Measurements from ENCODE around the gene NET1. TPM values are rescaled to one million over a fixed set of nuclear protein-coding genes. Genes with fewer than 3 reads are reported as not detected.

The NET1 gene
- total RNA-seq, 2 experiments from 2014 or later, result 25.3 to 25.6 TPM

GRCh38 chr10:5481121-5481520 is 68.8 kb downstream of the NET1 start:
- H3K27me3 Mint-ChIP-seq, result peaks cover 1% of the 10 kb centered on the region
- no peak for DNase-seq
- no peaks in the 10 kb centered on the region for H3K4me1 Mint-ChIP-seq (ENCODE audit: low read depth)
- no peaks in the 10 kb centered on the region for H3K9me3 Mint-ChIP-seq
- H3K36me3 Mint-ChIP-seq, result no peaks in the 10 kb centered on the region
- intact Hi-C loops (cut with micrococcal nuclease), result no loop called here
- POLR2A ChIA-PET, result no interaction called here
- CTCF ChIA-PET, result no interaction called here
- H3K27ac Mint-ChIP-seq, result no peak overlapping the region
- H3K4me3 Mint-ChIP-seq, result no peak overlapping the region

- CTCF ChIA-PET, result no interaction called here
These were observed 69.7 kb downstream of the NET1 start for GRCh38 chr10:5482016-5482415.

GRCh38 chr10:5484205-5484604 is 71.8 kb downstream of the NET1 start:
- ChIA-PET CTCF (interaction anchor here (1.8 kb wide), 1 partner anchor 139 kb away, joined by 6 read pairs; no protein-coding TSS in a partner anchor), POLR2A (no interaction called here)
- H3K36me3 Mint-ChIP-seq, result no peaks in the 10 kb centered on the region
- peaks cover 1% of the 10 kb centered on the region for H3K27me3 Mint-ChIP-seq
- no peak overlapping the region for H3K27ac Mint-ChIP-seq
- intact Hi-C loops (cut with micrococcal nuclease), result no loop called here
- no peaks in the 10 kb centered on the region for H3K9me3 Mint-ChIP-seq
- DNase-seq, result no peak
- H3K4me1 Mint-ChIP-seq (ENCODE audit: low read depth), result no peaks in the 10 kb centered on the region
- no peak overlapping the region for H3K4me3 Mint-ChIP-seq

More at GRCh38 chr10:5482016-5482415, 69.7 kb downstream of the NET1 start:
- no peak for DNase-seq
- H3K27ac Mint-ChIP-seq, result no peak overlapping the region
- H3K36me3 Mint-ChIP-seq, result no peaks in the 10 kb centered on the region
- intact Hi-C loops (cut with micrococcal nuclease), result no loop called here
- peaks cover 1% of the 10 kb centered on the region for H3K27me3 Mint-ChIP-seq
- POLR2A ChIA-PET, result no interaction called here
- H3K4me3 Mint-ChIP-seq, result no peak overlapping the region
- H3K9me3 Mint-ChIP-seq, result no peaks in the 10 kb centered on the region
- no peaks in the 10 kb centered on the region for H3K4me1 Mint-ChIP-seq (ENCODE audit: low read depth)

GRCh38 chr10:5485290-5485689 is 72.9 kb downstream of the NET1 start:
- H3K36me3 Mint-ChIP-seq, result no peaks in the 10 kb centered on the region
- intact Hi-C loops (cut with micrococcal nuclease), result no loop called here
- ChIA-PET CTCF (interaction anchor here (1.0 to 1.8 kb wide), 2 partner anchors 43 to 138 kb away, joined by 3 to 6 read pairs; no protein-coding TSS in a partner anchor), POLR2A (no interaction called here)
- H3K4me1 Mint-ChIP-seq (ENCODE audit: low read depth), result no peaks in the 10 kb centered on the region
- no peak overlapping the region for H3K27ac Mint-ChIP-seq
- H3K9me3 Mint-ChIP-seq, result no peaks in the 10 kb centered on the region
- H3K27me3 Mint-ChIP-seq, result peaks cover 1% of the 10 kb centered on the region
- no peak overlapping the region for H3K4me3 Mint-ChIP-seq
- DNase-seq, result no peak

GRCh38 chr10:5485948-5486852 is 73.8 kb downstream of the NET1 start:
- no peak overlapping the region for H3K27ac Mint-ChIP-seq

GRCh38 chr10:5486853-5487235 is 74.5 kb downstream of the NET1 start:
- DNase-seq, result no peak
- ChIA-PET CTCF (no interaction called here), POLR2A (no interaction called here)
- Mint-ChIP-seq H3K4me3 (no peak overlapping the region), H3K27ac (no peak overlapping the region), H3K4me1 (ENCODE audit: low read depth) (no peaks in the 10 kb centered on the region), H3K36me3 (no peaks in the 10 kb centered on the region), H3K27me3 (peaks cover 1% of the 10 kb centered on the region), H3K9me3 (peaks cover under 1% of the 10 kb centered on the region)
- intact Hi-C loops (cut with micrococcal nuclease), result no loop called here

More at GRCh38 chr10:5485948-5486852, 73.8 kb downstream of the NET1 start:
- Mint-ChIP-seq H3K4me1 (ENCODE audit: low read depth) (no peaks in the 10 kb centered on the region), H3K36me3 (no peaks in the 10 kb centered on the region), H3K9me3 (no peaks in the 10 kb centered on the region), H3K27me3 (peaks cover 1% of the 10 kb centered on the region), H3K4me3 (no peak overlapping the region)
- no peak for DNase-seq
- POLR2A ChIA-PET, result no interaction called here
- CTCF ChIA-PET, result interaction anchor here (1.0 kb wide), 1 partner anchor 44 kb away, joined by 3 read pairs; no protein-coding TSS in a partner anchor
- intact Hi-C loops (cut with micrococcal nuclease), result no loop called here

- Mint-ChIP-seq H3K4me1 (ENCODE audit: low read depth) (no peaks in the 10 kb centered on the region), H3K4me3 (no peak overlapping the region), H3K27ac (no peak overlapping the region), H3K27me3 (peaks cover 1% of the 10 kb centered on the region), H3K9me3 (peaks cover 12% of the 10 kb centered on the region), H3K36me3 (peaks cover 6% of the 10 kb centered on the region)
- ChIA-PET POLR2A (no interaction called here), CTCF (no interaction called here)
- DNase-seq, result no peak
- intact Hi-C loops (cut with micrococcal nuclease), result no loop called here
These were observed 76.2 kb downstream of the NET1 start for GRCh38 chr10:5488272-5489161.

- peaks cover 12% of the 10 kb centered on the region for H3K9me3 Mint-ChIP-seq
- intact Hi-C loops (cut with micrococcal nuclease), result no loop called here
- peaks cover 6% of the 10 kb centered on the region for H3K36me3 Mint-ChIP-seq
- peaks cover 1% of the 10 kb centered on the region for H3K27me3 Mint-ChIP-seq
- CTCF ChIA-PET, result interaction anchor here (1.6 kb wide), 1 partner anchor 133 kb away, joined by 7 read pairs; no protein-coding TSS in a partner anchor
- no peaks in the 10 kb centered on the region for H3K4me1 Mint-ChIP-seq (ENCODE audit: low read depth)
- no peak overlapping the region for H3K4me3 Mint-ChIP-seq
- POLR2A ChIA-PET, result no interaction called here
- no peak for DNase-seq
- H3K27ac Mint-ChIP-seq, result no peak overlapping the region
These were observed 77.7 kb downstream of the NET1 start for GRCh38 chr10:5490032-5490431.

- intact Hi-C loops (cut with micrococcal nuclease), result no loop called here
- CTCF ChIA-PET, result interaction anchor here (1.6 kb wide), 1 partner anchor 132 kb away, joined by 7 read pairs; no protein-coding TSS in a partner anchor
These were observed 78.5 kb downstream of the NET1 start for GRCh38 chr10:5490698-5491464.

GRCh38 chr10:5491477-5491876 is 79.1 kb downstream of the NET1 start:
- Mint-ChIP-seq H3K27ac (no peak overlapping the region), H3K9me3 (peaks cover 12% of the 10 kb centered on the region), H3K4me3 (no peak overlapping the region), H3K36me3 (peaks cover 6% of the 10 kb centered on the region), H3K27me3 (no peaks in the 10 kb centered on the region), H3K4me1 (ENCODE audit: low read depth) (no peaks in the 10 kb centered on the region)
- no peak for DNase-seq
- intact Hi-C loops (cut with micrococcal nuclease), result no loop called here
- ChIA-PET POLR2A (no interaction called here), CTCF (interaction anchor here (1.6 kb wide), 1 partner anchor 132 kb away, joined by 7 read pairs; no protein-coding TSS in a partner anchor)

More at GRCh38 chr10:5490698-5491464, 78.5 kb downstream of the NET1 start:
- Mint-ChIP-seq H3K36me3 (peaks cover 6% of the 10 kb centered on the region), H3K9me3 (peaks cover 12% of the 10 kb centered on the region), H3K27me3 (no peaks in the 10 kb centered on the region), H3K4me3 (no peak overlapping the region), H3K4me1 (ENCODE audit: low read depth) (no peaks in the 10 kb centered on the region), H3K27ac (no peak overlapping the region)
- POLR2A ChIA-PET, result no interaction called here
- DNase-seq, result no peak

- Mint-ChIP-seq H3K27me3 (no peaks in the 10 kb centered on the region), H3K27ac (no peak overlapping the region), H3K36me3 (peaks cover 6% of the 10 kb centered on the region), H3K4me3 (no peak overlapping the region), H3K4me1 (ENCODE audit: low read depth) (no peaks in the 10 kb centered on the region), H3K9me3 (peaks cover 12% of the 10 kb centered on the region)
- intact Hi-C loops (cut with micrococcal nuclease), result no loop called here
- POLR2A ChIA-PET, result no interaction called here
- no peak for DNase-seq
- CTCF ChIA-PET, result no interaction called here
These were observed 80.0 kb downstream of the NET1 start for GRCh38 chr10:5492322-5492855.

Measured in activated CD4-positive, alpha-beta memory T cell treated with anti-CD3 and anti-CD28 coated beads for 36 hours (primary cell).